ENCODE measurements around the gene VSIG10L. TPM values are rescaled to one million over a fixed set of nuclear protein-coding genes. Genes with fewer than 3 reads are reported as not detected.

VSIG10L gene
- total RNA-seq, 1 donor: 0.10 TPM

DNA sequence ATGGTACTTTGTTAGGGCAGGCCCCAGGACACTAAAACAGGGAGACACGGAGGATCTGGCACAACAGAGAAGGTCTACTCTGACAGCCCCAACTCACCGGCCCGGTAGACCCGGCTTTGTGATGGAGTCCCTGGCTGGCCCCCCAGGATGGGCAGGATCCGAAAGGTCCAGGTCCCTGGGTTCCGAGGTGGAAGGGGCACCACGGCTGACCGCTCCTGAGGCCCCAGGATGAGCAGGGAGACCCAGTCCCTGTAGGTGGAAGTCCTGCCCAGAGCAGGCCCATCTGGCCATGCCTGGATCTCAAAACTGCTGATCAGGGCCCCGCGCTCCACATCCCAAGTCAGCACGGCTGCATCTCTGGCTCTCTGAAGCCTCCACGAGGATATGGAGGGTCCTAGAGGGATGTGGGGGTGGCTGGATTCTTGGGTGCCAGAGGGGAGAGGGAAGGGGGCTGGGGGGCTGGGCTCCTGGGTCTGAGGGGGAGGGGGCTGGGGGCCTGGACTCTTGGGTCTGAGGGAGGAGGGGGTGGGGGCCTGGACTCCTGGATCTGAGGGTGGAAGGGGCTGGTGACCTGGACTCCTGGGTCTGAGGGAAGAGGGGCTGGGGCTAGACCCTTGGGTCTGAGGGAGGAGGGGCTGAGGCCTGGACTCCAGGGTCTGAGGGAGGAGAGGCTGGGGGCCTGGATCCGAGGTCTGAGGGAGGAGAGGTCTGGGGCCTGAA lies 4.6 kb downstream of the VSIG10L start:
- H3K4me3 ChIP-seq (ENCODE audit: low read length): no peak overlapping the region
- peaks cover 17% of the 10 kb centered on the region for H3K4me1 ChIP-seq (ENCODE audit: insufficient read depth, low read length)
- no peaks in the 10 kb centered on the region for H3K27me3 ChIP-seq (ENCODE audit: insufficient read depth, low read length)
- H3K9me3 ChIP-seq (ENCODE audit: low read depth, low read length): no peaks in the 10 kb centered on the region

GRCh38 chr19:51333836-51334460 lies 8.0 kb downstream of the VSIG10L start:
- Histone ChIP-seq H3K4me3 (ENCODE audit: low read length) (no peak overlapping the region), H3K4me1 (ENCODE audit: insufficient read depth, low read length) (peaks cover 5% of the 10 kb centered on the region), H3K9me3 (ENCODE audit: low read depth, low read length) (no peaks in the 10 kb centered on the region), H3K27me3 (ENCODE audit: insufficient read depth, low read length) (peaks cover 4% of the 10 kb centered on the region)

DNA sequence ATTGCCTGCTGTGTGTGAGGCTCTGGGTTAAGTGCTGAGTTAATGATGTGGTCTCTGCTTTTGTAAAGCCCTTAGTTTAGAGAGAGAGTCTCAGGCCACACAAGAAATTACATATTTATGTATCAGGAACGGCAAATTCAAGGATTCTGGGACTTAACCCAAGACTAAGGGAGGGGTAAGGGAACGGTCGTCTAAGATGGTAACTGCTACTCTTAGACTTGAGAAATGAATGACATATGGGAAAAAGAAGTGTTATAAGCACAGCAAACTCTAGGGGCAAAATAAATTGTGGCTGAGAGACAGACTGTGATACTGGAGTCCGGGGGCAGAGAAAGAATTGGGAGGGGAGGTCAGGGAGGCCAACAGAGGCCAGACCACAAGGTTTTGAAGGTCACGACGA lies 10.2 kb downstream of the VSIG10L start:
- H3K4me3 ChIP-seq (ENCODE audit: low read length): no peak overlapping the region
- H3K27me3 ChIP-seq (ENCODE audit: insufficient read depth, low read length): peaks cover 22% of the 10 kb centered on the region
- H3K9me3 ChIP-seq (ENCODE audit: low read depth, low read length): no peaks in the 10 kb centered on the region
- peaks cover 16% of the 10 kb centered on the region for H3K4me1 ChIP-seq (ENCODE audit: insufficient read depth, low read length)

- Histone ChIP-seq H3K9me3 (ENCODE audit: low read depth, low read length) (no peaks in the 10 kb centered on the region), H3K4me3 (ENCODE audit: low read length) (no peak overlapping the region), H3K27me3 (ENCODE audit: insufficient read depth, low read length) (peaks cover 23% of the 10 kb centered on the region), H3K4me1 (ENCODE audit: insufficient read depth, low read length) (peaks cover 16% of the 10 kb centered on the region)
These were observed 10.7 kb downstream of the VSIG10L start for GRCh38 chr19:51331193-51331592.

DNA sequence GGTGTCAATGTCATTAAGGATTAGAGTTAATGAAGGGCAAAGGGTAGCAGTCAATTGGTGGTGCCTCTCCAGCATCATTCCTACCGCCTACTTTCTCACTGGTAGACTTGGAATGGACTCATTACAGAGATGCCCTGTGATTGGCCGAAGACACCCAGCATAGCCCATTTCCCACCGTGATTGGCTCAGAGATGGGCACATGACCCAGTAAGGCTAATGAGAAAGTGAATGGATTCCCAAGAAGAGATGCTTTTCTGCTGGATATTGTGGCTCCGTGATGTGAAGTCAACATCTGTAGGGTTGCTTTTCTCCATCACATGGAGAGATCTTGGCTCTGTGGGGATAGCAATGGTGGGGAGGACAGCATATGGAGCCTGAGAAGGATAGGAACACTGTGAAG lies 11.6 kb downstream of the VSIG10L start:
- H3K9me3 ChIP-seq (ENCODE audit: low read depth, low read length): no peaks in the 10 kb centered on the region
- H3K27me3 ChIP-seq (ENCODE audit: insufficient read depth, low read length): peaks cover 29% of the 10 kb centered on the region
- H3K4me1 ChIP-seq (ENCODE audit: insufficient read depth, low read length): peaks cover 16% of the 10 kb centered on the region
- H3K4me3 ChIP-seq (ENCODE audit: low read length): no peak overlapping the region

DNA sequence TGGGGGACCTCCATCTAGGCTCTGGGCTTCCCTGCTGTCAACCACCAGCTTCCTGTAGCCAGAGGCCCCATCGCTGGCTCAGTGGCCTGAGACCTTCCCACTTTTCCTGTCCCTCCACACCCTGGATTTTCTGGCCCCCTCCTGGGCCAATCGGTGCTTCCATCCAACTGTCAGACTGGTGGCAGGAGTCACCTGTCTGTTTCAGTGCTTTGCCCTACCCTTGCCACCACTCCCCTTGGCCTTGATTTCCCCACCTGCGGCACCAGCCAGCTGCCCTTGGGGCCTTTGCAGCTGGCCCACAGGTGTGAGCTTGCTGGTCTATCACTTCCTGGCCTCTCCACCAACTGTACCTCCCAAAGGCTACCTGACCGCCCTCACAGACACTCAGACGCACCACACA lies 12.5 kb downstream of the VSIG10L start:
- Histone ChIP-seq H3K4me1 (ENCODE audit: insufficient read depth, low read length) (peaks cover 16% of the 10 kb centered on the region), H3K27me3 (ENCODE audit: insufficient read depth, low read length) (peaks cover 29% of the 10 kb centered on the region)

GRCh38 chr19:51327066-51328001 lies 14.6 kb downstream of the VSIG10L start:
- Histone ChIP-seq H3K27me3 (ENCODE audit: insufficient read depth, low read length) (peaks cover 29% of the 10 kb centered on the region), H3K4me3 (ENCODE audit: low read length) (no peak overlapping the region), H3K4me1 (ENCODE audit: insufficient read depth, low read length) (peaks cover 16% of the 10 kb centered on the region)

More for the DNA sequence above, 12.5 kb downstream of the VSIG10L start:
- Histone ChIP-seq H3K4me3 (ENCODE audit: low read length) (no peak overlapping the region), H3K9me3 (ENCODE audit: low read depth, low read length) (no peaks in the 10 kb centered on the region)

GRCh38 chr19:51326216-51327065 lies 15.5 kb downstream of the VSIG10L start:
- peaks cover 29% of the 10 kb centered on the region for H3K27me3 ChIP-seq (ENCODE audit: insufficient read depth, low read length)
- H3K9me3 ChIP-seq (ENCODE audit: low read depth, low read length): no peaks in the 10 kb centered on the region
- peaks cover 16% of the 10 kb centered on the region for H3K4me1 ChIP-seq (ENCODE audit: insufficient read depth, low read length)
- no peak overlapping the region for H3K4me3 ChIP-seq (ENCODE audit: low read length)

More at GRCh38 chr19:51327066-51328001, 14.6 kb downstream of the VSIG10L start:
- H3K9me3 ChIP-seq (ENCODE audit: low read depth, low read length): no peaks in the 10 kb centered on the region

GRCh38 chr19:51325161-51325976 lies 16.6 kb downstream of the VSIG10L start:
- peaks cover 29% of the 10 kb centered on the region for H3K27me3 ChIP-seq (ENCODE audit: insufficient read depth, low read length)

DNA sequence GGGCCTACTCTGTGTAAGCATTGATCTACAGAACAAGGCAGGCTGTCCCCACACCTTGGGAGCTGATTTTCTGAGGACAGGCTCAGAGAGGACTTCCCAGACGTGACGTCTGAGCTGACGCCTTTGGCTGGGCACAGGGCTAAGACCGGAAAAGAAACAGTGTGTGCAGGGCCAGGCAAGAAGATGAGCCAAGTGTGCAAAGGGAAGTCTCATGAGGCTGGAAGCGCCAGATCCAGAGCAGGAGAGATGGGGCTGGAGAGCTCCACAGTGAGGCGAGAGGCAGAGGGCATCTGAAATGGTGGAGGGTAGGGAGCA lies 17.8 kb downstream of the VSIG10L start:
- Histone ChIP-seq H3K4me3 (ENCODE audit: low read length) (no peak overlapping the region), H3K27me3 (ENCODE audit: insufficient read depth, low read length) (peaks cover 25% of the 10 kb centered on the region), H3K4me1 (ENCODE audit: insufficient read depth, low read length) (peaks cover 16% of the 10 kb centered on the region), H3K9me3 (ENCODE audit: low read depth, low read length) (no peaks in the 10 kb centered on the region)

More at GRCh38 chr19:51325161-51325976, 16.6 kb downstream of the VSIG10L start:
- H3K4me1 ChIP-seq (ENCODE audit: insufficient read depth, low read length): peaks cover 16% of the 10 kb centered on the region
- no peaks in the 10 kb centered on the region for H3K9me3 ChIP-seq (ENCODE audit: low read depth, low read length)
- H3K4me3 ChIP-seq (ENCODE audit: low read length): no peak overlapping the region

- Histone ChIP-seq H3K4me1 (ENCODE audit: insufficient read depth, low read length) (peaks cover 16% of the 10 kb centered on the region), H3K27me3 (ENCODE audit: insufficient read depth, low read length) (peaks cover 22% of the 10 kb centered on the region), H3K9me3 (ENCODE audit: low read depth, low read length) (no peaks in the 10 kb centered on the region), H3K4me3 (ENCODE audit: low read length) (no peak overlapping the region)
These were observed 18.3 kb downstream of the VSIG10L start for GRCh38 chr19:51323481-51324166.

DNA sequence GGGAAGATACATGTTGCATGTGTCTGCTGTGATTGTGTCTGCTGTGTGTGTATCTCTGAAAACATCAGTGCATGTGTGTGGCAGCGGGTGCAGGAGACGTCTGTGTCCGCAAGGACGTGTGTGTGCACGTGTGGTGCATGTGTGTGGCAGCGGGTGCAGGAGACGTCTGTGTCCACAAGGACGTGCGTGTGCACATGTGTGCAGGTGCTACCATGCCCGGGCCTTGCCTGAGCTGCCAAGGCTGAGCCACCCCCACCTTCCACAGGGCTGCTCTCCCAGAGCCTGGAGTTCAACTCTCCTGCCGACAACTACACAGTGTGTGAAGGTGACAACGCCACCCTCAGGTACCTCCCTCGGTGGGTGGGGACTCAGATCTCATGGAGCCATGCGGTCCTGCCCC lies 20.1 kb downstream of the VSIG10L start:
- no peaks in the 10 kb centered on the region for H3K9me3 ChIP-seq (ENCODE audit: low read depth, low read length)
- H3K27me3 ChIP-seq (ENCODE audit: insufficient read depth, low read length): peaks cover 7% of the 10 kb centered on the region
- no peaks in the 10 kb centered on the region for H3K4me1 ChIP-seq (ENCODE audit: insufficient read depth, low read length)
- H3K4me3 ChIP-seq (ENCODE audit: low read length): no peak overlapping the region

- no peaks in the 10 kb centered on the region for H3K9me3 ChIP-seq (ENCODE audit: low read depth, low read length)
- H3K27me3 ChIP-seq (ENCODE audit: insufficient read depth, low read length): no peaks in the 10 kb centered on the region
- no peak overlapping the region for H3K4me3 ChIP-seq (ENCODE audit: low read length)
- no peaks in the 10 kb centered on the region for H3K4me1 ChIP-seq (ENCODE audit: insufficient read depth, low read length)
These were observed 21.7 kb downstream of the VSIG10L start for GRCh38 chr19:51320280-51320657.

All from mononuclear cell (primary cell).